ENCODE data around the gene ARTN.

Gene ARTN

GRCh38 chr1:43970911-43971310, 37.3 kb downstream of the ARTN start:
- no peak for DNase-seq

- no peak for DNase-seq
Measured at GRCh38 chr1:43971336-43971980, 37.9 kb downstream of the ARTN start.

- no peak for DNase-seq
Measured at GRCh38 chr1:43973981-43974442, 40.4 kb downstream of the ARTN start.

GRCh38 chr1:43974443-43975248, 41.0 kb downstream of the ARTN start, which contains the start of gene ATP6V0B:
ATP6V0B (plus strand) TSS chr1:43974960; CDS start chr1:43975041, 81 bp downstream.
- DNase-seq: peak; percentile 93

- DNase-seq: no peak
Measured at GRCh38 chr1:43975249-43975961, 41.8 kb downstream of the ARTN start.

- no peak for DNase-seq
Measured at GRCh38 chr1:43976045-43976444, 42.4 kb downstream of the ARTN start.

GRCh38 chr1:43976890-43977289, 43.3 kb downstream of the ARTN start:
- DNase-seq: no peak

- DNase-seq: no peak
Measured at GRCh38 chr1:43977376-43978263, 44.0 kb downstream of the ARTN start.

- no peak for DNase-seq
Measured at GRCh38 chr1:43978264-43978550, 44.6 kb downstream of the ARTN start.

GRCh38 chr1:43978551-43979260, 45.1 kb downstream of the ARTN start, which contains the start of gene B4GALT2:
B4GALT2 (plus strand) TSS chr1:43979210; CDS start chr1:43981161, 1,951 bp downstream.
- DNase-seq: peak; percentile 58

- DNase-seq: no peak
Measured at GRCh38 chr1:43979261-43979527, 45.6 kb downstream of the ARTN start.

GRCh38 chr1:43979528-43980254, 46.1 kb downstream of the ARTN start:
- DNase-seq: peak; percentile 55

- no peak for DNase-seq
Measured at GRCh38 chr1:43980255-43981134, 46.9 kb downstream of the ARTN start.

GRCh38 chr1:43981135-43981491, 47.5 kb downstream of the ARTN start:
- DNase-seq: no peak

GRCh38 chr1:43981636-43982035, 48.0 kb downstream of the ARTN start:
- no peak for DNase-seq

- no peak for DNase-seq
Measured at GRCh38 chr1:43982241-43982640, 48.6 kb downstream of the ARTN start.

GRCh38 chr1:43982808-43983207, 49.2 kb downstream of the ARTN start:
- no peak for DNase-seq

GRCh38 chr1:43983253-43983899, 49.8 kb downstream of the ARTN start:
- DNase-seq: peak; percentile 33

- DNase-seq: no peak
Measured at GRCh38 chr1:43984855-43985254, 51.3 kb downstream of the ARTN start.
